ENCODE measurements around the gene C9orf85.

DNA sequence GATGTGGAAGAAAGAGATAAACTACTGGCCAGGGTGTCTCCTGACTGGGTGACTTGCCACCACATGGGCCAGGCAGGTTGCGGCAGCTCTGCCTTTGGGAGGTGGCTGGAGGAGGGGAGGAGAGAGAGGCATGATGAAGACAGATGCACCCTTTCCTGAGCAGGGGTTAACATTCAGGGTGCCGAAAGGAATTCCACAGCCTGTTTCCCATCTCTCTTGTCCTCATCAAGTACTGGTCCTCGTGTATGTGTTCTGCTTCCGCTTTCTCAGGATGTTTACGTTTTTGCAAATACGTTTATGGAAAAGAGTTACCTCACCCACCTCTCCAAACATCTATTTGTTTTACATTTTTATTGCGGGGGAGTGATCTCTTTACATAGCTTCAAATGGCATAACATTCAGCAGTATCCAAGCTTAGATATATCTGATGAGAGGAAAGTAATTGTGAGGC, 73.4 kb downstream of the C9orf85 start:
- TF ChIP-seq, protein P1, sequence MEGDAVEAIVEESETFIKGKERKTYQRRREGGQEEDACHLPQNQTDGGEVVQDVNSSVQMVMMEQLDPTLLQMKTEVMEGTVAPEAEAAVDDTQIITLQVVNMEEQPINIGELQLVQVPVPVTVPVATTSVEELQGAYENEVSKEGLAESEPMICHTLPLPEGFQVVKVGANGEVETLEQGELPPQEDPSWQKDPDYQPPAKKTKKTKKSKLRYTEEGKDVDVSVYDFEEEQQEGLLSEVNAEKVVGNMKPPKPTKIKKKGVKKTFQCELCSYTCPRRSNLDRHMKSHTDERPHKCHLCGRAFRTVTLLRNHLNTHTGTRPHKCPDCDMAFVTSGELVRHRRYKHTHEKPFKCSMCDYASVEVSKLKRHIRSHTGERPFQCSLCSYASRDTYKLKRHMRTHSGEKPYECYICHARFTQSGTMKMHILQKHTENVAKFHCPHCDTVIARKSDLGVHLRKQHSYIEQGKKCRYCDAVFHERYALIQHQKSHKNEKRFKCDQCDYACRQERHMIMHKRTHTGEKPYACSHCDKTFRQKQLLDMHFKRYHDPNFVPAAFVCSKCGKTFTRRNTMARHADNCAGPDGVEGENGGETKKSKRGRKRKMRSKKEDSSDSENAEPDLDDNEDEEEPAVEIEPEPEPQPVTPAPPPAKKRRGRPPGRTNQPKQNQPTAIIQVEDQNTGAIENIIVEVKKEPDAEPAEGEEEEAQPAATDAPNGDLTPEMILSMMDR (IDR thresholded peaks at IDR 0.05; ENCODE audit: poor library complexity): no peak
- TF ChIP-seq EZH2phosphoT487 (IDR thresholded peaks at IDR 0.05; ENCODE audit: low read depth, severe bottlenecking, unreplicated experiment): no peak
- no peak for TF ChIP-seq EZH2 (IDR thresholded peaks at IDR 0.05; ENCODE audit: borderline replicate concordance)
